Embryonic facial prominence (tissue), 1 donor: ENCODE measurements around the gene ZNF619.

Source experiments
- DNase-seq: peaks from one replicate; pipeline ENCODE4 v3.0.0-alpha.2; 2016; ENCODE audit errors: extremely low spot score

Gene ZNF619

DNA sequence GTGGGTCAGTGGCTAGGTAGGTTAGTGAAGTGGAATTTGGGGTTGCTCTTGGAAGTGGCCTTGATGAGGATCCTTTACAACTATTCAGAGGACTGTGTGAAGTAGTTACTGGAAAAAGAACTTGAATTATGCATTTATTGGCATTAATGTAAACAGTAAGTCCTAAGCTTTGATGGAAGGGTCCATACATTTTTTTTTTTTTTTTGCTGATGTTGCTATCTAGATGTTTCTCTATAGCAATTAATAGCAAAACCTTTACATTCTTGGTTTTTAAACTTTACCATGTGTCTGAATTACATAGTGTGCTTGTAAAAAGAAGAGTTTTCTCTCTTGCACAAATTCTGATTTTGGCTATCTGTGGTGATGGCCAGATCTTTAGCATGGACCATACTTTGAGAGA, 57.4 kb downstream of the ZNF619 start:
- no peak for DNase-seq
